PC-3 (cell line): Measurements from ENCODE around the gene ZBTB21. TPM values are rescaled to one million over a fixed set of nuclear protein-coding genes. Genes with fewer than 3 reads are reported as not detected.

ENCODE experiments used
- ATAC-seq: fragments of 200-7000 bp; cut with Tn5 transposase; 2 replicates; pipeline ENCODE4 v1.9.1; 2020; ENCODE audit warnings: mild to moderate bottlenecking, moderate library complexity
- BruUV-seq: library from RNA; stranded (reverse); fragments of 400-500 nt; replicated peaks from 2 replicates; lab custom pipeline; 2021; lab: Mats Ljungman, UMichigan
- CTCF ChIA-PET: fragments of 300-600 bp; sonication (Branson Sonifier 250); formaldehyde crosslinking; loops from one replicate; lab custom pipeline; 2022; ENCODE audit warnings: antibody characterized with exemption; lab: Charles Lee
- POLR2A ChIA-PET: fragments of 300-600 bp; sonication (Branson Sonifier 250); formaldehyde crosslinking; loops from one replicate; lab custom pipeline; 2022; ENCODE audit warnings: antibody characterized with exemption; ENCODE audit not compliant: unreplicated experiment; lab: Charles Lee
- DNase-seq: peaks from one replicate; pipeline ENCODE4 v3.0.0-alpha.2; 2015
- H2AFZ ChIP-seq: fragments of 300-600 bp; sonication (generic); 2 replicates; pipeline ENCODE4 v1.6.0; 2016; ENCODE audit warnings: antibody characterized with exemption, low read length
- H3F3A ChIP-seq: fragments of 300-600 bp; sonication (generic); one replicate; pipeline ENCODE4 v1.6.0; 2017; ENCODE audit warnings: antibody characterized with exemption, low read length, control low read depth, mild to moderate bottlenecking; ENCODE audit not compliant: unreplicated experiment
- H3K27ac ChIP-seq: fragments of 300-600 bp; sonication (generic); 2 replicates; pipeline ENCODE4 v1.5.1; 2016; ENCODE audit warnings: mild to moderate bottlenecking, low read length
- H3K27me3 ChIP-seq: fragments of 300-600 bp; sonication (generic); 2 replicates; pipeline ENCODE4 v1.6.1; 2016; ENCODE audit warnings: low read length, mixed read lengths
- H3K36me3 ChIP-seq: fragments of 300-600 bp; sonication (generic); 2 replicates; pipeline ENCODE4 v1.6.1; 2016; ENCODE audit warnings: low read depth, mixed run types, low read length, mixed read lengths
- H3K4me1 ChIP-seq: fragments of 300-600 bp; sonication (generic); 2 replicates; pipeline ENCODE4 v1.5.1; 2016; ENCODE audit warnings: low read length; ENCODE audit not compliant: insufficient read depth
- H3K4me2 ChIP-seq: fragments of 300-600 bp; sonication (generic); 2 replicates; pipeline ENCODE4 v1.6.0; 2016; ENCODE audit warnings: low read length
- H3K4me3 ChIP-seq: fragments of 300-600 bp; sonication (generic); 2 replicates; pipeline ENCODE4 v1.5.1; 2016; ENCODE audit warnings: mild to moderate bottlenecking, low read length, mixed read lengths
- H3K79me2 ChIP-seq: fragments of 300-600 bp; sonication (generic); 2 replicates; pipeline ENCODE4 v1.6.1; 2017; ENCODE audit warnings: low read length, mixed read lengths
- H3K9ac ChIP-seq: fragments of 300-600 bp; sonication (generic); 2 replicates; pipeline ENCODE4 v1.6.0; 2016; ENCODE audit warnings: mild to moderate bottlenecking, low read length
- H3K9me2 ChIP-seq: fragments of 300-600 bp; sonication (generic); replicated peaks from 2 replicates; pipeline ENCODE4 v1.6.1; 2016; ENCODE audit warnings: mixed run types, low read length, mixed read lengths
- H3K9me3 ChIP-seq: fragments of 300-600 bp; sonication (generic); 2 replicates; pipeline ENCODE4 v1.6.1; 2016; ENCODE audit warnings: low read length, mixed read lengths
- H4K20me1 ChIP-seq: fragments of 300-600 bp; sonication (generic); 2 replicates; pipeline ENCODE4 v1.6.1; 2016; ENCODE audit warnings: low read length, mixed read lengths
- CTCF ChIP-seq: fragments of 300-600 bp; sonication (generic); conservative IDR thresholded peaks from 2 replicates; pipeline ENCODE4 v1.5.1; 2017; ENCODE audit warnings: antibody characterized with exemption, low read depth, mild to moderate bottlenecking, low read length
- EZH2 ChIP-seq: fragments of 300-600 bp; sonication (generic); IDR thresholded peaks from one replicate; pipeline ENCODE4 v1.6.1; 2017; ENCODE audit warnings: antibody characterized with exemption, mild to moderate bottlenecking, low read length; ENCODE audit not compliant: unreplicated experiment
- EZH2phosphoT487 ChIP-seq: fragments of 300-600 bp; sonication (generic); IDR thresholded peaks from 2 replicates; pipeline ENCODE4 v1.6.1; 2018; ENCODE audit warnings: mild to moderate bottlenecking, antibody characterized with exemption, low read length, borderline replicate concordance
- intact Hi-C: fragments of 100-400 bp; cut with micrococcal nuclease; formaldehyde crosslinking; loops from 2 replicates; pipeline ENCODE4 v1.9.0; 2023
- total RNA-seq: library from RNA; depleted of rRNA; stranded (reverse); fragments of >200 nt; gene quantifications from 2 replicates; pipeline ENCODE4 v1.2.3, GENCODE V29; 2014

ZBTB21 gene
- total RNA-seq, 1 experiment from 2014 or later: 8.1 TPM

DNA sequence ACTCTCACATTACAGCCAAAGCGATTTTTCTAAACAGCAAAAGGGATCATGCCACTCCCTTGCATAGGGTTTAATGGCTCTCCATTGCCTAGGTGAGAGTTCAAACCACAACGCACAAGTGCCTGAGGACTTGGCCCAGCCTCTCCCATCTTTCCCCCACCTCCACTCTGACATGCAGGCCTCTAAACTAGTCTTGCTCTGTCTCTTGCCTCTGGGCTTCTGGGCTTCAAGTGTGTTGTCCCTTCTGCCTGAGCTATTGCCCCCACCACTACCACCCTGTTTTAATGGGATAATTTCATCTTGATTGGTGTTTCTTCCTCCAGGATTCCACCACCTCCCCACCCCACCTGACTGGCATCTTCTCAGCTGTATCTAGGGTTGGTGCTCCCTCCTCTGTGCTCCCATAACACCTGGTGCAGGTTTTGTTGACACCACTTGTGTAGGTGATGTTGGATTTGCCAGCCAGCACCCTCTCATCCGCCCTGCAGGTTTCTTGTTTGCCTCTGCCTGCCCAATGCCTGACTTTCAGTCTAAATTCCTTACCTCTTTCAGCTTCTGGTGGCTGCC is 2.7 kb upstream of the ZBTB21 start:
- Histone ChIP-seq H2AFZ (no peak overlapping the region), H3K4me3 (no peak overlapping the region), H3K27ac (no peak overlapping the region), H3K79me2 (peaks cover 29% of the 10 kb centered on the region), H3K36me3 (no peaks in the 10 kb centered on the region; the same call in 1 of the 2 replicates), H3F3A (no peaks in the 10 kb centered on the region), H3K9me3 (no peaks in the 10 kb centered on the region), H4K20me1 (no peaks in the 10 kb centered on the region), H3K4me1 (peaks cover 24% of the 10 kb centered on the region), H3K9me2 (no peaks in the 10 kb centered on the region), H3K4me2 (no peak overlapping the region), H3K9ac (no peak overlapping the region), H3K27me3 (no peaks in the 10 kb centered on the region)
- ChIA-PET POLR2A (no interaction called here), CTCF (interaction anchor here (0.6 kb wide), 2 partner anchors 8 to 17 kb away, joined by 3 read pairs; no protein-coding TSS in a partner anchor)
- no TSS peak for BruUV-seq
- TF ChIP-seq EZH2phosphoT487 (no peak), EZH2 (no peak), CTCF (no peak)
- DNase-seq: peak; percentile 27
- no peak for ATAC-seq
- intact Hi-C loops: no loop called here

DNA sequence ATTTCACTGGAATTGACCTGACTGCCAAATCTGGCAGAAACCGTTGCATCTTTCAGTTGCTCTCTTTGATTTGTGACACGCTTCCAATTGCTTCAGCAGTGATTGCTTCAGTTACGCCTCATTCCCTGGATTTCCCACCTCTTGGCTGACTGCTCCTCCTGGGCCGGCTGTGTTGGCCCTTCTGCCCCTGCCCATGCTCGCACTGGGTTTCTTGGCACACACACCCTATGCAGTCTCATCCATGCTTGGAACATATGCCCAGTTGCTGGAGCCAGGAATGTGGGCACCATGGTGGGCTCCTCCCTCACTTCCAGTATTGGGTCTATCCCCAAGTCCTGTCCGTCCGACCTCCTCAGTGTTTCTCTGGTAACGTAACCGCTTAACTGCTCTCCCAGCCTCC is 2.2 kb upstream of the ZBTB21 start:
- Histone ChIP-seq H3F3A (no peaks in the 10 kb centered on the region), H3K4me1 (peaks cover 24% of the 10 kb centered on the region), H3K9me3 (no peaks in the 10 kb centered on the region), H3K27ac (no peak overlapping the region), H3K9ac (no peak overlapping the region), H3K4me3 (no peak overlapping the region), H2AFZ (no peak overlapping the region), H3K79me2 (peaks cover 34% of the 10 kb centered on the region), H4K20me1 (no peaks in the 10 kb centered on the region), H3K4me2 (peak overlapping the region; percentile 89; the same call in 1 of the 2 replicates), H3K36me3 (no peaks in the 10 kb centered on the region; the same call in 1 of the 2 replicates), H3K27me3 (no peaks in the 10 kb centered on the region), H3K9me2 (no peaks in the 10 kb centered on the region)
- no TSS peak for BruUV-seq
- ATAC-seq (no peak), DNase-seq (no peak)
- intact Hi-C loops: no loop called here
- TF ChIP-seq EZH2phosphoT487 (no peak), CTCF (no peak), EZH2 (no peak)
- POLR2A ChIA-PET: no interaction called here
- CTCF ChIA-PET: interaction anchor here (0.5 to 0.6 kb wide), 2 partner anchors 9 to 105 kb away, joined by 3 read pairs; no protein-coding TSS in a partner anchor
